Fibroblast of lung (primary cell): ENCODE results near the gene MYO5B. TPM values are rescaled to one million over a fixed set of nuclear protein-coding genes. Genes with fewer than 3 reads are reported as not detected.

Experiments
- DNase-seq, 2 donors: peaks; one replicate each; pipeline versions ENCODE4 v3.0.0 to v3.0.0-alpha.2; 2010; ENCODE audit warnings: low read depth in 2 of 2
- H2AFZ ChIP-seq: 2 replicates; pipeline ENCODE4 v1.5.1; 2012; ENCODE audit warnings: low read length, control low read depth, inconsistent platforms
- H3K27ac ChIP-seq: 2 replicates; pipeline ENCODE4 v1.5.1; 2011; ENCODE audit warnings: low read length, control low read depth; ENCODE audit not compliant: insufficient read depth
- H3K27me3 ChIP-seq: 2 replicates; pipeline ENCODE4 v1.5.1; 2011; ENCODE audit warnings: mild to moderate bottlenecking, low read length; ENCODE audit not compliant: control insufficient read depth, insufficient read depth
- H3K36me3 ChIP-seq: 2 replicates; pipeline ENCODE4 v1.5.1; 2011; ENCODE audit warnings: low read length; ENCODE audit not compliant: control insufficient read depth, insufficient read depth
- H3K4me1 ChIP-seq: 2 replicates; pipeline ENCODE4 v1.5.1; 2011; ENCODE audit warnings: low read length; ENCODE audit not compliant: control insufficient read depth, insufficient read depth; ENCODE audit errors: extremely low read depth
- H3K4me2 ChIP-seq: 2 replicates; pipeline ENCODE4 v1.5.1; 2011; ENCODE audit warnings: low read length, control low read depth; ENCODE audit not compliant: insufficient read depth; ENCODE audit errors: extremely low read depth
- H3K4me3 ChIP-seq, 4 experiments: fragments of 200-600 bp in 1 of 4; sonication (generic) in 1 of 4; replicated peaks in 1 of 4; 2 replicates each; pipeline ENCODE4 v1.5.1; 2011 to 2016; ENCODE audit warnings: low read length in 4 of 4, low read depth in 3 of 4, mild to moderate bottlenecking in 3 of 4, control low read depth in 2 of 4, inconsistent platforms in 1 of 4, mixed read lengths in 1 of 4; ENCODE audit not compliant: insufficient read depth in 1 of 4; ENCODE audit errors: control extremely low read depth in 1 of 4
- H3K79me2 ChIP-seq: 2 replicates; pipeline ENCODE4 v1.5.1; 2012; ENCODE audit warnings: mild to moderate bottlenecking, low read length, inconsistent platforms; ENCODE audit not compliant: control insufficient read depth, insufficient read depth
- H3K9ac ChIP-seq: 2 replicates; pipeline ENCODE4 v1.5.1; 2011; ENCODE audit warnings: mild to moderate bottlenecking, low read length, control low read depth; ENCODE audit not compliant: insufficient read depth
- H3K9me3 ChIP-seq: 2 replicates; pipeline ENCODE4 v1.5.1; 2012; ENCODE audit warnings: low read depth, low read length; ENCODE audit not compliant: control insufficient read depth, insufficient read depth
- H4K20me1 ChIP-seq: 2 replicates; pipeline ENCODE4 v1.5.1; 2011; ENCODE audit warnings: low read length; ENCODE audit not compliant: control insufficient read depth, insufficient read depth; ENCODE audit errors: extremely low read depth
- EZH2 ChIP-seq: IDR thresholded peaks from 2 replicates; pipeline ENCODE4 v1.5.1; 2012; ENCODE audit warnings: low read length, control low read depth, mild to moderate bottlenecking; ENCODE audit errors: missing control alignments
- polyA plus RNA-seq, 2 donors: library from polyadenylated mRNA; depleted of rRNA in 1 of 2; stranded (reverse) in 1 of 2; unstranded in 1 of 2; fragments of >200 nt; gene quantifications; 2 replicates each; pipeline ENCODE4 v1.2.1, GENCODE V29; 2011 to 2012; ENCODE audit warnings: missing spikeins in 1 of 2
- total RNA-seq: library from RNA; depleted of rRNA; stranded (reverse); fragments of >200 nt; gene quantifications from 2 replicates; pipeline ENCODE4 v1.2.1, GENCODE V29; 2014
- TF ChIP-seq, protein P1 (sequence below), 2 donors: IDR thresholded peaks in 1 of 2; conservative IDR thresholded peaks in 1 of 2; 1 replicate in 1 of 2; 2 replicates in 1 of 2; pipeline ENCODE4 v1.5.1; 2011 to 2012; ENCODE audit warnings: low read length in 2 of 2, control low read depth in 1 of 2, inconsistent platforms in 1 of 2, low read depth in 1 of 2, mild to moderate bottlenecking in 1 of 2

Gene MYO5B
- total and polyA plus RNA-seq, 2 donors (not counting 1 experiment from before 2014, with no cell fraction given): under 0.01 to 0.06 TPM

DNA sequence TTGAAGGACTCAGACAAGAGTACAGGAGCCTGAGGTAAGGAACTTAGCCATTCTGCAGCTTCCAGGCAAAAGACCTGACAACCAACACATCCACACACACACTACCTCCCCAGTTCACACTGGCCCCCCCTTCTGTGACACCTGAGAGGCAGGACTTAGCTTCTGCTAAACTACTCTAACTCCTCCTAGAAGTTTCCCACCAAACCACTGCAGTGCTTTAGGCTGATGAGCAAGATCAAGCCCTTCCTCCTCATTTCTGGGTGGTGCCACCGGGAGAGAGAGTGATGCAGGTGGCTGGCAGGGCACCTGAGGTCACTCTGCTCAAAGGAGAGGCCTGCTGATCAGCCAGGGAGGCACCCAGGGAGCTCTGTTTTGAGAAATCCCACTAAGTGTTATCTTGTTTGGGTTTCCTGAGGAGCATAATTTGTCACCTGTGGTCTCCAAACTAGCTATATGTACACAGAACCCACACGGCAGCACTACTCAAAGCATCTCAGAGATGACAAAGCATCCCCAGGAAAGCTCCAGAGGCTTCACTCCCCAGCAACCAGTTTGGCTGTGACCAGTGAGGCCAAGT, 188.4 kb downstream of the MYO5B start:
- H3K27ac ChIP-seq: no peak overlapping the region
- H3K4me3 ChIP-seq: no peak overlapping the region
- TF ChIP-seq, protein P1, sequence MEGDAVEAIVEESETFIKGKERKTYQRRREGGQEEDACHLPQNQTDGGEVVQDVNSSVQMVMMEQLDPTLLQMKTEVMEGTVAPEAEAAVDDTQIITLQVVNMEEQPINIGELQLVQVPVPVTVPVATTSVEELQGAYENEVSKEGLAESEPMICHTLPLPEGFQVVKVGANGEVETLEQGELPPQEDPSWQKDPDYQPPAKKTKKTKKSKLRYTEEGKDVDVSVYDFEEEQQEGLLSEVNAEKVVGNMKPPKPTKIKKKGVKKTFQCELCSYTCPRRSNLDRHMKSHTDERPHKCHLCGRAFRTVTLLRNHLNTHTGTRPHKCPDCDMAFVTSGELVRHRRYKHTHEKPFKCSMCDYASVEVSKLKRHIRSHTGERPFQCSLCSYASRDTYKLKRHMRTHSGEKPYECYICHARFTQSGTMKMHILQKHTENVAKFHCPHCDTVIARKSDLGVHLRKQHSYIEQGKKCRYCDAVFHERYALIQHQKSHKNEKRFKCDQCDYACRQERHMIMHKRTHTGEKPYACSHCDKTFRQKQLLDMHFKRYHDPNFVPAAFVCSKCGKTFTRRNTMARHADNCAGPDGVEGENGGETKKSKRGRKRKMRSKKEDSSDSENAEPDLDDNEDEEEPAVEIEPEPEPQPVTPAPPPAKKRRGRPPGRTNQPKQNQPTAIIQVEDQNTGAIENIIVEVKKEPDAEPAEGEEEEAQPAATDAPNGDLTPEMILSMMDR (conservative IDR thresholded peaks at IDR 0.05 in 1 of 2, IDR thresholded peaks at IDR 0.05 in 1 of 2; ENCODE audit: low read depth in 1 of 2, low read length in 2 of 2): no peak
- no peak for TF ChIP-seq EZH2
- no peaks in the 10 kb centered on the region for H3K36me3 ChIP-seq
- no peak overlapping the region for H3K9ac ChIP-seq
- H3K27me3 ChIP-seq: peaks cover 3% of the 10 kb centered on the region
- no peak overlapping the region for H2AFZ ChIP-seq
- no peak for DNase-seq
- H3K4me2 ChIP-seq: no peak overlapping the region
- no peaks in the 10 kb centered on the region for H3K4me1 ChIP-seq
- H4K20me1 ChIP-seq: no peaks in the 10 kb centered on the region
- H3K9me3 ChIP-seq: no peaks in the 10 kb centered on the region
- no peaks in the 10 kb centered on the region for H3K79me2 ChIP-seq

DNA sequence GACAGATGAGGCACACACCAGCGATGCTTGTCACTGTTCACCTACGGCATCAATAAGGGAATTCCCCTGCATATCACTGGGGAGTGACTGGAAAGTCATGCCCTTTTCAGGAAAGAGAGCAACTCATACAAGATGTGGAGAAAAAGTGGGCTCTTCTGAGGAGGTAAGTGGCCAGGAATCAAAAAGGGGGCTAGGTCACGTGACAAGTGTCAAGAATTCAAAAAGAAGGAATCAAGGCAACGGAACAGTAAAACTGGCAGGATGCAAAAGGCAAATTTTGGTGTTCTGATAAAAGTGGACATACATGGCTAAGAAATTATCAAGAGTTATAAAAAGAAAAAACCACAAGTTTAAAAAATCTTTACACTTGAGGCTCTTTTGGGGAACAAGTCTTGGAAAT, 190.9 kb downstream of the MYO5B start:
- H3K36me3 ChIP-seq: no peaks in the 10 kb centered on the region
- no peaks in the 10 kb centered on the region for H3K9me3 ChIP-seq
- H4K20me1 ChIP-seq: no peaks in the 10 kb centered on the region
- no peak overlapping the region for H3K4me2 ChIP-seq
- H3K27me3 ChIP-seq: peaks cover 3% of the 10 kb centered on the region
- H3K9ac ChIP-seq: no peak overlapping the region
- H3K79me2 ChIP-seq: no peaks in the 10 kb centered on the region
- no peak for DNase-seq
- TF ChIP-seq, protein P1 (conservative IDR thresholded peaks at IDR 0.05 in 1 of 2, IDR thresholded peaks at IDR 0.05 in 1 of 2; ENCODE audit: low read depth in 1 of 2, low read length in 2 of 2): no peak
- TF ChIP-seq EZH2: no peak
- no peak overlapping the region for H3K4me3 ChIP-seq
- H3K27ac ChIP-seq: no peak overlapping the region
- H2AFZ ChIP-seq: no peak overlapping the region
- H3K4me1 ChIP-seq: peaks cover 4% of the 10 kb centered on the region

DNA sequence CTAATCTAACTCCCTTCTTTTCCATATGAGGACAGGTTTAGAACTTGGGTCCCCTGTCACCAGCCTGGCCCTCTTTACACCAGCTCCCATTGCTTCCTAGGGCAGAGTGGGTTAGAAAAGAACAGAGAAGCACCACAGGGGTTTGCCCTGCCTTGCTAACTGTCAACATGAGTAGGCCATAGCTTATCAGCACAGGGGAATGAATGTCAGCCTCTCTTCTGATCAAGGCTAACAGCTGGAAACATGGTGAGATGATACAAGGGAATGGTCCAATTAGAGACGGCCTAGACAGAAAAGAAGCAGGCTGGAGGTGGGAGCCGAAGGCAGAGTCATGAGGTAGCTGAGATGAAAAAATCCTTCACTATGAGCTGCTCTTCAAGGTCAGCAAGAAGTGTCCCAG, 192.2 kb downstream of the MYO5B start:
- Histone ChIP-seq H3K27ac (no peak overlapping the region), H3K27me3 (peaks cover 3% of the 10 kb centered on the region), H2AFZ (no peak overlapping the region), H3K4me3 (no peak overlapping the region), H3K79me2 (no peaks in the 10 kb centered on the region), H3K4me2 (no peak overlapping the region), H3K9ac (no peak overlapping the region), H3K4me1 (peaks cover 4% of the 10 kb centered on the region), H3K36me3 (no peaks in the 10 kb centered on the region), H3K9me3 (no peaks in the 10 kb centered on the region), H4K20me1 (no peaks in the 10 kb centered on the region)
- TF ChIP-seq, protein P1 (conservative IDR thresholded peaks at IDR 0.05 in 1 of 2, IDR thresholded peaks at IDR 0.05 in 1 of 2; ENCODE audit: low read depth in 1 of 2, low read length in 2 of 2): no peak
- TF ChIP-seq EZH2: no peak
- DNase-seq: no peak
